Testis (tissue), 3 donors: ENCODE measurements around the gene PTPRQ. TPM values are rescaled to one million over a fixed set of nuclear protein-coding genes. Genes with fewer than 3 reads are reported as not detected.

ENCODE experiments used
- DNase-seq: peaks from one replicate; pipeline ENCODE4 v3.0.0-alpha.2; 2019
- H3K27ac ChIP-seq, 2 donors: fragments of 200-600 bp; sonication (generic); one replicate each; pipeline ENCODE4 v1.5.1; 2019
- H3K27me3 ChIP-seq: fragments of 200-600 bp; sonication (generic); one replicate; pipeline ENCODE4 v1.5.1; 2019
- H3K36me3 ChIP-seq: fragments of 200-600 bp; sonication (generic); one replicate; pipeline ENCODE4 v1.5.1; 2017; ENCODE audit warnings: low read depth; ENCODE audit errors: missing control alignments
- H3K4me1 ChIP-seq: fragments of 200-600 bp; sonication (generic); one replicate; pipeline ENCODE4 v1.5.1; 2019
- H3K4me3 ChIP-seq, 2 donors: fragments of 200-600 bp; sonication (generic); one replicate each; pipeline ENCODE4 v1.5.1; 2017 to 2019
- H3K9me3 ChIP-seq: fragments of 200-600 bp; sonication (generic); one replicate; pipeline ENCODE4 v1.5.1; 2017
- CTCF ChIP-seq, 3 experiments: fragments of 450-650 bp in 2 of 3; fragments of 200-600 bp in 1 of 3; sonication (generic) in 1 of 3; IDR thresholded peaks; one replicate each; pipeline ENCODE4 v1.5.1; 2016 to 2019; ENCODE audit warnings: antibody characterized with exemption in 3 of 3, mild to moderate bottlenecking in 2 of 3, moderate library complexity in 1 of 3
- POLR2A ChIP-seq: fragments of 450-650 bp; IDR thresholded peaks from one replicate; pipeline ENCODE4 v1.6.1; 2017; ENCODE audit warnings: antibody characterized with exemption, mild to moderate bottlenecking, moderate library complexity
- WGBS, 2 donors: methylation state at CpG; one replicate each; pipeline ENCODE4 v1.1.5; 2018; 5-methylcytosine and 5-hydroxymethylcytosine counted together
- intact Hi-C: fragments of 100-400 bp; cut with DNase I; formaldehyde crosslinking; loops from one replicate; pipeline ENCODE4 v1.15.1; 2023; ENCODE audit warnings: low total_unique reads
- polyA plus RNA-seq: library from polyadenylated mRNA; stranded (reverse); fragments of 350-450 nt; fragmentation: Illumina TruSeq; extraction: RNeasy Lipid Tissue Mini Kit (QIAGEN cat#74804); gene quantifications from one replicate; pipeline ENCODE4 v1.2.3, GENCODE V29; 2014; ENCODE audit warnings: low read depth, low replicate concordance; ENCODE audit not compliant: insufficient read depth
- total RNA-seq, 2 donors: library from RNA; depleted of rRNA; stranded (reverse); fragments of >200 nt; gene quantifications; one replicate each; pipeline ENCODE4 v1.2.3, GENCODE V29; 2016

PTPRQ gene
- total and polyA plus RNA-seq, 3 donors from 2014 or later: 1.4 to 3.8 (median 3.7) TPM

GRCh38 chr12:80607361-80608135 lies 163.5 kb downstream of the PTPRQ start:
- intact Hi-C loops: no loop called here
- no peaks in the 10 kb centered on the region for H3K9me3 ChIP-seq
- no peaks in the 10 kb centered on the region for H3K36me3 ChIP-seq
- 87 to 90% methylated on average over 3 of the region's 3 CpGs for WGBS, 2 donors
- H3K27me3 ChIP-seq: no peaks in the 10 kb centered on the region
- H3K4me3 ChIP-seq: no peak overlapping the region
- TF ChIP-seq POLR2A (no peak), CTCF (IDR thresholded peaks at IDR 0.05) (no peak)
- no peaks in the 10 kb centered on the region for H3K4me1 ChIP-seq
- no peak for DNase-seq
- H3K27ac ChIP-seq: no peak overlapping the region

GRCh38 chr12:80617733-80618132 lies 173.7 kb downstream of the PTPRQ start:
- no peaks in the 10 kb centered on the region for H3K4me1 ChIP-seq
- no peak overlapping the region for H3K4me3 ChIP-seq
- no peaks in the 10 kb centered on the region for H3K27me3 ChIP-seq
- H3K36me3 ChIP-seq: no peaks in the 10 kb centered on the region
- no peak overlapping the region for H3K27ac ChIP-seq
- no peaks in the 10 kb centered on the region for H3K9me3 ChIP-seq
- DNase-seq: no peak
- no peak for TF ChIP-seq POLR2A
- no peak for TF ChIP-seq CTCF (IDR thresholded peaks at IDR 0.05)
- intact Hi-C loops: no loop called here

- no peak overlapping the region for H3K27ac ChIP-seq
- WGBS, 2 donors: 75 to 87% methylated on average over 2 of the region's 2 CpGs
- DNase-seq: no peak
- intact Hi-C loops: no loop called here
- H3K9me3 ChIP-seq: no peaks in the 10 kb centered on the region
- no peak overlapping the region for H3K4me3 ChIP-seq
- TF ChIP-seq POLR2A (no peak), CTCF (IDR thresholded peaks at IDR 0.05) (no peak)
- no peaks in the 10 kb centered on the region for H3K36me3 ChIP-seq
- no peaks in the 10 kb centered on the region for H3K4me1 ChIP-seq
- H3K27me3 ChIP-seq: no peaks in the 10 kb centered on the region
Observed at GRCh38 chr12:80620281-80620680, 176.2 kb downstream of the PTPRQ start.

- WGBS, 2 donors: 84 to 93% methylated on average over 1 of the region's 1 CpG
- H3K4me3 ChIP-seq: no peak overlapping the region
- intact Hi-C loops: no loop called here
- no peaks in the 10 kb centered on the region for H3K4me1 ChIP-seq
- no peak overlapping the region for H3K27ac ChIP-seq
- no peak for DNase-seq
- H3K36me3 ChIP-seq: no peaks in the 10 kb centered on the region
- no peaks in the 10 kb centered on the region for H3K9me3 ChIP-seq
- no peaks in the 10 kb centered on the region for H3K27me3 ChIP-seq
- TF ChIP-seq CTCF (IDR thresholded peaks at IDR 0.05) (no peak), POLR2A (no peak)
Observed at GRCh38 chr12:80622271-80622670, 178.2 kb downstream of the PTPRQ start.

DNA sequence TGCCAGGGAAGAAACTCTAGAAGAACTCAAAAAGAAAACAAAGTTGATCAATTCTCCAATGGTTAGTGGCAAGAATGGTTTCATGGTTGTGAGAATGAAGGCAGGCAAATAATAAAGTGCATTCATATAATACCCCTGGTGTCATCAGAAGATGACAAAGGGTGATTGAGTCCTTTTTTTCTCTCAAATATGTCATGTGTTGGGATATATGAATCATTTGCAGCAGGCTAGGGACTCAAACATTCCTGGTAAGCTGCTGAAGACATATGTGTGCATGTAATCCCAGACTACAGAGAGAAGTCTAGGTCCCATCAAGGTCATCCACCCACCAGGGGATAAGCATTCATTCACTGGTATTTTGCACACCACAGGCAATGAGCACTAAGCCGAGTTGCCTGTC lies 181.0 kb downstream of the PTPRQ start:
- no peaks in the 10 kb centered on the region for H3K9me3 ChIP-seq
- TF ChIP-seq CTCF (IDR thresholded peaks at IDR 0.05) (no peak), POLR2A (no peak)
- 93 to 94% methylated on average over 1 of the region's 1 CpG for WGBS, 2 donors
- DNase-seq: no peak
- intact Hi-C loops: no loop called here
- no peak overlapping the region for H3K4me3 ChIP-seq
- no peaks in the 10 kb centered on the region for H3K27me3 ChIP-seq
- no peak overlapping the region for H3K27ac ChIP-seq
- H3K36me3 ChIP-seq: no peaks in the 10 kb centered on the region
- H3K4me1 ChIP-seq: no peaks in the 10 kb centered on the region
